ELR (cell line): ENCODE results near the gene AFF4.
"Not testable (repeated sequence)": the region's sequence is repeated elsewhere in the genome, so short reads cannot be mapped to it uniquely, and the experiment has no call there.

ENCODE experiments used
- DNase-seq: peaks from one replicate; pipeline ENCODE4 v3.0.0-alpha.2; 2015; ENCODE audit warnings: low read depth

AFF4 gene

GRCh38 chr5:132963171-132964104 lies at the start of gene AFF4:
AFF4 (minus strand) TSS chr5:132963634; CDS start chr5:132937189, 26,445 bp downstream.
- peak; percentile 97 for DNase-seq

- DNase-seq: not testable (repeated sequence)
Observed at GRCh38 chr5:133008455-133008854, 45.0 kb upstream of the AFF4 start.

- DNase-seq: no peak
Observed at GRCh38 chr5:133006653-133007052, 43.2 kb upstream of the AFF4 start.

GRCh38 chr5:132999246-132999645 lies 35.8 kb upstream of the AFF4 start:
- no peak for DNase-seq

- no peak for DNase-seq
Observed at GRCh38 chr5:132998556-132998955, 35.1 kb upstream of the AFF4 start.

- DNase-seq: no peak
Observed at GRCh38 chr5:132996307-132996706, 32.9 kb upstream of the AFF4 start.

- DNase-seq: no peak
Observed at GRCh38 chr5:132987531-132988408, 24.3 kb upstream of the AFF4 start.

- not testable (repeated sequence) for DNase-seq
Observed at GRCh38 chr5:132982971-132983370, 19.5 kb upstream of the AFF4 start.

- no peak for DNase-seq
Observed at GRCh38 chr5:132981288-132981687, 17.9 kb upstream of the AFF4 start.

GRCh38 chr5:132979976-132980375 lies 16.5 kb upstream of the AFF4 start:
- no peak for DNase-seq

GRCh38 chr5:132979367-132979940 lies 16.0 kb upstream of the AFF4 start:
- DNase-seq: peak; percentile 75

GRCh38 chr5:132976852-132977251 lies 13.4 kb upstream of the AFF4 start:
- DNase-seq: no peak

- DNase-seq: not testable (repeated sequence)
Observed at GRCh38 chr5:132972436-132972828, 9.0 kb upstream of the AFF4 start.

GRCh38 chr5:132971483-132972435 lies 8.3 kb upstream of the AFF4 start:
- peak; percentile 47 for DNase-seq

- DNase-seq: no peak
Observed at GRCh38 chr5:132965120-132965519, 1.7 kb upstream of the AFF4 start.

- DNase-seq: peak; percentile 78
Observed at GRCh38 chr5:132962429-132963021, 909 bp downstream of the AFF4 start.

- DNase-seq: peak; percentile 73
Observed at GRCh38 chr5:132961887-132962286, 1.5 kb downstream of the AFF4 start.

GRCh38 chr5:132961123-132961815 lies 2.2 kb downstream of the AFF4 start:
- peak; percentile 45 for DNase-seq

GRCh38 chr5:132956166-132956799 lies 7.2 kb downstream of the AFF4 start:
- not testable (repeated sequence) for DNase-seq

GRCh38 chr5:132953710-132954109 lies 9.7 kb downstream of the AFF4 start:
- DNase-seq: no peak
